H9 (cell line): Measurements from ENCODE around the gene HYAL1. TPM values are rescaled to one million over a fixed set of nuclear protein-coding genes. Genes with fewer than 3 reads are reported as not detected.

Source experiments
- DNase-seq: peaks from one replicate; pipeline ENCODE4 v3.0.0-alpha.2; 2017
- H2AFZ ChIP-seq: one replicate; pipeline ENCODE4 v1.6.1; 2013; ENCODE audit warnings: mild to moderate bottlenecking, low read length, control low read depth, moderate library complexity
- H2AK5ac ChIP-seq: 2 replicates; pipeline ENCODE4 v1.6.1; 2013; ENCODE audit warnings: low read length, control low read depth, mixed read lengths; ENCODE audit not compliant: insufficient read length
- H2BK120ac ChIP-seq: one replicate; pipeline ENCODE4 v1.6.1; 2013; ENCODE audit warnings: low read depth, mild to moderate bottlenecking, low read length, control low read depth, inconsistent platforms; ENCODE audit not compliant: poor library complexity, severe bottlenecking
- H2BK12ac ChIP-seq: 2 replicates; pipeline ENCODE4 v1.6.1; 2013; ENCODE audit warnings: low read length, control low read depth, mixed read lengths, low read depth; ENCODE audit not compliant: insufficient read length
- H2BK15ac ChIP-seq: 2 replicates; pipeline ENCODE4 v1.6.1; 2013; ENCODE audit warnings: low read depth, low read length, control low read depth
- H2BK20ac ChIP-seq: one replicate; pipeline ENCODE4 v1.6.1; 2013; ENCODE audit warnings: low read depth, mild to moderate bottlenecking, low read length, control low read depth, inconsistent platforms; ENCODE audit not compliant: poor library complexity, severe bottlenecking
- H2BK5ac ChIP-seq: 2 replicates; pipeline ENCODE4 v1.6.1; 2013; ENCODE audit warnings: low read length, control low read depth, mixed read lengths; ENCODE audit not compliant: insufficient read length
- H3K14ac ChIP-seq: 2 replicates; pipeline ENCODE4 v1.6.1; 2013; ENCODE audit warnings: low read length, control low read depth; ENCODE audit not compliant: insufficient read depth
- H3K18ac ChIP-seq: 2 replicates; pipeline ENCODE4 v1.6.1; 2013; ENCODE audit warnings: low read depth, mild to moderate bottlenecking, mixed read lengths, low read length, control low read depth; ENCODE audit not compliant: insufficient read length
- H3K23ac ChIP-seq: 2 replicates; pipeline ENCODE4 v1.6.1; 2013; ENCODE audit warnings: low read length, control low read depth, mixed read lengths, low read depth; ENCODE audit not compliant: insufficient read length
- H3K23me2 ChIP-seq: 2 replicates; pipeline ENCODE4 v1.6.1; 2013; ENCODE audit warnings: low read depth, mild to moderate bottlenecking, mixed read lengths, low read length, control low read depth; ENCODE audit not compliant: insufficient read length, poor library complexity, severe bottlenecking
- H3K27ac ChIP-seq: 2 replicates; pipeline ENCODE4 v1.5.1; 2013; ENCODE audit warnings: low read length, control low read depth, mixed read lengths, low read depth; ENCODE audit not compliant: insufficient read length
- H3K27me3 ChIP-seq: 2 replicates; pipeline ENCODE4 v1.6.1; 2013; ENCODE audit warnings: low read length, control low read depth, inconsistent platforms; ENCODE audit not compliant: insufficient read depth
- H3K4ac ChIP-seq: 2 replicates; pipeline ENCODE4 v1.6.1; 2013; ENCODE audit warnings: low read depth, mild to moderate bottlenecking, control low read depth, inconsistent platforms, low read length, moderate library complexity
- H3K4me1 ChIP-seq: 2 replicates; pipeline ENCODE4 v1.6.1; 2013; ENCODE audit warnings: low read length, control low read depth, inconsistent platforms; ENCODE audit not compliant: insufficient read depth
- H3K4me2 ChIP-seq: 2 replicates; pipeline ENCODE4 v1.6.1; 2013; ENCODE audit warnings: low read length, control low read depth, mixed read lengths; ENCODE audit not compliant: insufficient read length, insufficient read depth
- H3K56ac ChIP-seq: 2 replicates; pipeline ENCODE4 v1.6.1; 2013; ENCODE audit warnings: low read depth, mild to moderate bottlenecking, mixed read lengths, low read length, control low read depth; ENCODE audit not compliant: insufficient read length
- H3K79me1 ChIP-seq: 2 replicates; pipeline ENCODE4 v1.6.1; 2013; ENCODE audit warnings: low read depth, mild to moderate bottlenecking, moderate library complexity, low read length, control low read depth, inconsistent platforms; ENCODE audit not compliant: insufficient read depth, poor library complexity, severe bottlenecking
- H3K79me2 ChIP-seq: 2 replicates; pipeline ENCODE4 v1.6.1; 2013; ENCODE audit warnings: low read length, control low read depth, inconsistent platforms; ENCODE audit not compliant: insufficient read depth
- H3K9ac ChIP-seq: 2 replicates; pipeline ENCODE4 v1.6.1; 2013; ENCODE audit warnings: low read length, control low read depth, mixed read lengths; ENCODE audit not compliant: insufficient read length; ENCODE audit errors: extremely low read depth
- H3K9me3 ChIP-seq: one replicate; pipeline ENCODE4 v1.6.1; 2013; ENCODE audit warnings: low read depth, low read length, inconsistent platforms; ENCODE audit not compliant: control insufficient read depth
- H3T11ph ChIP-seq: one replicate; pipeline ENCODE4 v1.6.1; 2013; ENCODE audit warnings: mild to moderate bottlenecking, low read length, control low read depth, inconsistent platforms
- H4K20me1 ChIP-seq: one replicate; pipeline ENCODE4 v1.6.1; 2013; ENCODE audit not compliant: control insufficient read depth, insufficient read length, insufficient read depth
- H4K5ac ChIP-seq: 2 replicates; pipeline ENCODE4 v1.6.1; 2013; ENCODE audit warnings: low read depth, mild to moderate bottlenecking, mixed read lengths, low read length, control low read depth; ENCODE audit not compliant: insufficient read length
- H4K8ac ChIP-seq: replicated peaks from 2 replicates; pipeline ENCODE4 v1.6.1; 2013; ENCODE audit warnings: low read length, control low read depth, mixed read lengths, low read depth; ENCODE audit not compliant: insufficient read length
- H4K91ac ChIP-seq: 2 replicates; pipeline ENCODE4 v1.6.1; 2013; ENCODE audit warnings: low read depth, mild to moderate bottlenecking, moderate library complexity, mixed read lengths, low read length, control low read depth; ENCODE audit not compliant: insufficient read length
- H3K27ac Mint-ChIP-seq, 3 experiments: 2 replicates in 2 of 3; 3 replicates in 1 of 3; pipeline ENCODE4 v1.8.0; 2020 to 2021; ENCODE audit warnings: mixed read lengths in 3 of 3, mild to moderate bottlenecking in 1 of 3, moderate library complexity in 1 of 3
- H3K27me3 Mint-ChIP-seq: 2 replicates; pipeline ENCODE4 v1.8.0; 2021; ENCODE audit warnings: low read depth, mild to moderate bottlenecking, moderate library complexity, mixed read lengths
- H3K36me3 Mint-ChIP-seq, 3 experiments: 2 replicates in 2 of 3; 3 replicates in 1 of 3; pipeline ENCODE4 v1.8.0; 2020 to 2021; ENCODE audit warnings: low read depth in 3 of 3, mixed read lengths in 3 of 3; ENCODE audit not compliant: insufficient read depth in 1 of 3
- H3K4me1 Mint-ChIP-seq, 2 experiments: 2 replicates each; pipeline ENCODE4 v1.8.0; 2020; ENCODE audit warnings: mixed read lengths in 2 of 2
- H3K4me3 Mint-ChIP-seq, 2 experiments: 2 replicates in 1 of 2; 3 replicates in 1 of 2; pipeline ENCODE4 v1.8.0; 2020 to 2021; ENCODE audit warnings: mild to moderate bottlenecking in 2 of 2, mixed read lengths in 2 of 2, moderate library complexity in 1 of 2
- H3K9me3 Mint-ChIP-seq, 2 experiments: 2 replicates in 1 of 2; 3 replicates in 1 of 2; pipeline ENCODE4 v1.8.0; 2020; ENCODE audit warnings: mild to moderate bottlenecking in 2 of 2, mixed read lengths in 2 of 2, moderate library complexity in 1 of 2
- CTCF ChIP-seq: fragments of 200-600 bp; sonication (generic); conservative IDR thresholded peaks from 3 replicates; pipeline ENCODE4 v1.8.0; 2021; ENCODE audit warnings: antibody characterized with exemption, mild to moderate bottlenecking
- WGBS: extraction: QIAGEN DNeasy Blood & Tissue Kit; methylation state at CpG from one replicate; pipeline ENCODE4 v1.1.7; 2013; ENCODE audit warnings: missing lambda C conversion rate, low lambda C conversion rate, mixed read lengths; ENCODE audit not compliant: insufficient read length; ENCODE audit errors: extremely low coverage; 5-methylcytosine and 5-hydroxymethylcytosine counted together
- total RNA-seq: library from RNA; stranded (reverse); gene quantifications from 2 replicates; pipeline ENCODE4 v1.2.1, GENCODE V29; 2021

HYAL1 gene
- total RNA-seq, 1 experiment from 2014 or later = 2.0 TPM

- no peak overlapping the region for H4K91ac ChIP-seq
- no peaks in the 10 kb centered on the region for H3K9me3 ChIP-seq
- Mint-ChIP-seq H3K4me1 (peaks cover 18 to 19% of the 10 kb centered on the region in 2 experiments), H3K27me3 (peaks cover 38% of the 10 kb centered on the region), H3K36me3 (peaks cover 6 to 15% (median 7%) of the 10 kb centered on the region in 3 experiments; a peak in 6 of 7 replicates), H3K4me3 (peak overlapping the region in 1 of 2 experiments; percentile 14; a peak in 1 of 5 replicates), H3K27ac (no peak overlapping the region; a peak in 1 of 7 replicates), H3K9me3 (no peaks in the 10 kb centered on the region)
- H3K56ac ChIP-seq = no peak overlapping the region
- H2BK20ac ChIP-seq = no peak overlapping the region
- H3K23ac ChIP-seq = no peak overlapping the region
- H2BK5ac ChIP-seq = no peak overlapping the region
- peak; percentile 71 for TF ChIP-seq CTCF
- H3K27me3 ChIP-seq = peaks cover 6% of the 10 kb centered on the region; the same call in 1 of the 2 replicates
- peaks cover 19% of the 10 kb centered on the region for H3K23me2 ChIP-seq
- peak; percentile 60 for DNase-seq
- H3K9ac ChIP-seq = no peak overlapping the region
- no peak overlapping the region for H3K4ac ChIP-seq
- no peak overlapping the region for H3K14ac ChIP-seq
- H2AFZ ChIP-seq = no peak overlapping the region
- H3K79me2 ChIP-seq = no peaks in the 10 kb centered on the region
- no peak overlapping the region for H3K4me2 ChIP-seq
- H2AK5ac ChIP-seq = no peak overlapping the region
- H3K79me1 ChIP-seq = no peaks in the 10 kb centered on the region
- no peak overlapping the region for H4K5ac ChIP-seq
- WGBS = no CpG with 5 or more reads among the region's 14 CpGs
- no peak overlapping the region for H2BK120ac ChIP-seq
- H4K8ac ChIP-seq = no peak overlapping the region
- no peaks in the 10 kb centered on the region for H4K20me1 ChIP-seq
- H3K4me1 ChIP-seq = no peaks in the 10 kb centered on the region; the same call in 1 of the 2 replicates
- H2BK12ac ChIP-seq = no peak overlapping the region
- H3K18ac ChIP-seq = no peak overlapping the region
- no peak overlapping the region for H3K27ac ChIP-seq
- H3T11ph ChIP-seq = no peak overlapping the region
- H2BK15ac ChIP-seq = no peak overlapping the region
Observed at GRCh38 chr3:50347187-50347813, 43.9 kb upstream of the HYAL1 start.
